Prostate gland (tissue), 2 donors: ENCODE data around the gene RPS6KL1.

Experiments
- CTCF ChIP-seq, 4 experiments: fragments of 200-600 bp in 2 of 4; fragments of 450-650 bp in 2 of 4; sonication (generic) in 2 of 4; IDR thresholded peaks; 1 replicate in 3 of 4; 2 replicates in 1 of 4; pipeline ENCODE4 v1.5.1; 2016 to 2019; ENCODE audit warnings: antibody characterized with exemption in 4 of 4, mild to moderate bottlenecking in 2 of 4, moderate library complexity in 2 of 4
- POLR2A ChIP-seq: fragments of 450-650 bp; IDR thresholded peaks from one replicate; pipeline ENCODE4 v1.6.1; 2016; ENCODE audit warnings: antibody characterized with exemption, mild to moderate bottlenecking

- TF ChIP-seq CTCF (IDR thresholded peaks at IDR 0.05), result no peak
- no peak for TF ChIP-seq POLR2A
Observed at GRCh38 chr14:74907744-74908143, 15.3 kb downstream of the RPS6KL1 start.
